Suprapubic skin (tissue), 4 donors: ENCODE data around the gene EBF4. TPM values are rescaled to one million over a fixed set of nuclear protein-coding genes. Genes with fewer than 3 reads are reported as not detected.

Experiments
- DNase-seq, 2 donors: peaks; one replicate each; pipeline ENCODE4 v3.0.0-alpha.2; 2019; ENCODE audit warnings: low spot score in 2 of 2
- H3K27ac ChIP-seq: fragments of 200-600 bp; sonication (generic); one replicate; pipeline ENCODE4 v1.5.1; 2019
- H3K27me3 ChIP-seq: fragments of 200-600 bp; sonication (generic); one replicate; pipeline ENCODE4 v1.5.1; 2019
- H3K36me3 ChIP-seq: fragments of 200-600 bp; sonication (generic); one replicate; pipeline ENCODE4 v1.5.1; 2019
- H3K4me1 ChIP-seq: fragments of 200-600 bp; sonication (generic); one replicate; pipeline ENCODE4 v1.5.1; 2019
- H3K4me3 ChIP-seq: fragments of 200-600 bp; sonication (generic); one replicate; pipeline ENCODE4 v1.5.1; 2019; ENCODE audit warnings: mild to moderate bottlenecking
- H3K9me3 ChIP-seq: fragments of 200-600 bp; sonication (generic); one replicate; pipeline ENCODE4 v1.5.1; 2019
- EP300 ChIP-seq: sonication (generic); formaldehyde crosslinking; IDR thresholded peaks from one replicate; pipeline ENCODE4 v1.6.1; 2017; ENCODE audit warnings: antibody characterized with exemption
- POLR2A ChIP-seq, 2 donors: fragments of 450-650 bp; IDR thresholded peaks; one replicate each; pipeline ENCODE4 v1.6.1; 2017; ENCODE audit warnings: antibody characterized with exemption in 2 of 2, mild to moderate bottlenecking in 2 of 2, moderate library complexity in 2 of 2
- POLR2AphosphoS5 ChIP-seq, 3 donors: sonication (generic); formaldehyde crosslinking; IDR thresholded peaks; one replicate each; pipeline ENCODE4 v1.6.1; 2017; ENCODE audit warnings: antibody characterized with exemption in 3 of 3
- WGBS: methylation state at CpG from one replicate; pipeline ENCODE4 v1.1.5; 2018; 5-methylcytosine and 5-hydroxymethylcytosine counted together
- total RNA-seq, 4 donors: library from RNA; depleted of rRNA; stranded (reverse); fragments of >200 nt; gene quantifications; one replicate each; pipeline ENCODE4 v1.1.0, GENCODE V29; 2016
- TF ChIP-seq, protein P1 (sequence below), 2 donors: fragments of 200-600 bp in 1 of 2; fragments of 450-650 bp in 1 of 2; sonication (generic) in 1 of 2; IDR thresholded peaks; one replicate each; pipeline ENCODE4 v1.5.1; 2016 to 2019; ENCODE audit warnings: antibody characterized with exemption in 2 of 2, mild to moderate bottlenecking in 1 of 2, moderate library complexity in 1 of 2

The EBF4 gene
- total RNA-seq, 4 donors from 2014 or later, result 5.9 to 12.6 (median 6.3) TPM

DNA sequence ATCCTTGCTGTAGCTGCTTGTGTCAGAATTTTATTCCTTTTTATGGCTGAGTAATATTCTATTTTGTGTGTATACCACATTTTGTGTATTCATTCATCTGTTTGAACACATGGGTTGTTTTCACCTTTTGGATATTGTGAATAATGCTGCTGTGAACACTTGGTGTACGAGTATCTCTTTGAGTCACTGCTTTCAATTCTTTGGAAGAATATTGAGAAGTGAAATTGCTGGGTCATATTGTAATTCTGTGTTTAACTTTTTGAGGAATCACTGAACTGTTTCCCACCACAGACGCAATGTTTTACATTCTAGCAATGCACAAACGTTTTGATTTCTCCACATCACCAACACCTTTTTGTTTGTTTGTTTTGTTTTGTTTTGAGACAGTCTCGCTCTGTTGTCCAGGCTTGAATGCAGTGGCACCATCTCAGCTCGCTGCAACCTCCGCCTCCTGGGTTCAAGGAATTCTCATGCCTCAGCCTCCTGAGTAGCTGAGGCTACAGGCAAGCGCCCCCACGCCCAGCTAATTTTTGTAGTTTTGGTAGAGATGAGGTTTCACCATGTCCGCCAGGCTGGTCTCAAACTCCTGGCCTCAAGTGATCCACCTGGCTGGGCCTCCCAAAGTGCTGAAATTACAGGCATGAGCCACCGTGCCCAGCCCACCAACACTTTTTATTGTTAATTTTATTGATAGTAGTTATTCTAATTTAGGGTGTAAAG is 86.2 kb downstream of the EBF4 start:
- Histone ChIP-seq H3K27ac (no peak overlapping the region), H3K9me3 (no peaks in the 10 kb centered on the region), H3K27me3 (peaks cover 22% of the 10 kb centered on the region), H3K4me3 (no peak overlapping the region), H3K4me1 (no peaks in the 10 kb centered on the region), H3K36me3 (no peaks in the 10 kb centered on the region)
- no peak for DNase-seq
- WGBS, result 84% methylated on average over 10 of the region's 10 CpGs
- no peak for TF ChIP-seq EP300
- no peak for TF ChIP-seq POLR2A (IDR thresholded peaks at IDR 0.05)
- TF ChIP-seq POLR2AphosphoS5 (IDR thresholded peaks at IDR 0.05), result no peak
- TF ChIP-seq, protein P1, sequence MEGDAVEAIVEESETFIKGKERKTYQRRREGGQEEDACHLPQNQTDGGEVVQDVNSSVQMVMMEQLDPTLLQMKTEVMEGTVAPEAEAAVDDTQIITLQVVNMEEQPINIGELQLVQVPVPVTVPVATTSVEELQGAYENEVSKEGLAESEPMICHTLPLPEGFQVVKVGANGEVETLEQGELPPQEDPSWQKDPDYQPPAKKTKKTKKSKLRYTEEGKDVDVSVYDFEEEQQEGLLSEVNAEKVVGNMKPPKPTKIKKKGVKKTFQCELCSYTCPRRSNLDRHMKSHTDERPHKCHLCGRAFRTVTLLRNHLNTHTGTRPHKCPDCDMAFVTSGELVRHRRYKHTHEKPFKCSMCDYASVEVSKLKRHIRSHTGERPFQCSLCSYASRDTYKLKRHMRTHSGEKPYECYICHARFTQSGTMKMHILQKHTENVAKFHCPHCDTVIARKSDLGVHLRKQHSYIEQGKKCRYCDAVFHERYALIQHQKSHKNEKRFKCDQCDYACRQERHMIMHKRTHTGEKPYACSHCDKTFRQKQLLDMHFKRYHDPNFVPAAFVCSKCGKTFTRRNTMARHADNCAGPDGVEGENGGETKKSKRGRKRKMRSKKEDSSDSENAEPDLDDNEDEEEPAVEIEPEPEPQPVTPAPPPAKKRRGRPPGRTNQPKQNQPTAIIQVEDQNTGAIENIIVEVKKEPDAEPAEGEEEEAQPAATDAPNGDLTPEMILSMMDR (IDR thresholded peaks at IDR 0.05), result no peak

GRCh38 chr20:2780948-2781347 is 88.4 kb downstream of the EBF4 start:
- DNase-seq, result no peak
- no peak overlapping the region for H3K27ac ChIP-seq
- 38% methylated on average over 3 of the region's 3 CpGs for WGBS

DNA sequence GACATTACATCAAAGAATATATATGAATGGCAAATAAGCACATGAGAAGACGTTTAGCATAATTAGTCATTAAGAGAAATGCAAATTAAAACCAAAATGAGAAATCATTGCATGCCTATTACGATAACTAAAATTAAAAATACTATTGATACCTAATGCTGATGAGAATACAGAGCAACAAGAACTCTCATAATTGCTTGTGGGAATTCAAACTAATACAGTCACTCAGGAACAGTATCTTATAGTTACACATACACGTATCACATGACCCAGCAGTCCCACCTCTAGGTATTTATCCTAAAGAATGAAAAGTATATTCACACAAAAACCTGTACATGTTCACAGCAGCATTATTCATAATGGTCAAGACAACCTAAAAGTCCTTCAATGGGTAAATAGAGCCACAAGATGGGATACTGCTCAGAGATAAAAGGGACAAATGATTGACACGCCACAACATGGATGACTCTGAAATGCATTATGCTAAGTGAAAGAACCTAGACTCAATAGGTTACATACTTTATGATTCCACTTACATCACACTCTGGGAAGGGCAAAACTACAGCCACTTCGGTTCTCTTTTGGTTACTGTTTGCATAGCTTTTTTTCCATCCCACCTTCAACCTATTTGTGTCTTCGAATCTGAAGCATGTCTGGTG is 91.5 kb downstream of the EBF4 start:
- no peaks in the 10 kb centered on the region for H3K4me1 ChIP-seq
- 84% methylated on average over 6 of the region's 6 CpGs for WGBS
- no peaks in the 10 kb centered on the region for H3K36me3 ChIP-seq
- H3K4me3 ChIP-seq, result no peak overlapping the region
- H3K27me3 ChIP-seq, result peaks cover 15% of the 10 kb centered on the region
- H3K9me3 ChIP-seq, result no peaks in the 10 kb centered on the region
- H3K27ac ChIP-seq, result no peak overlapping the region
- DNase-seq, result no peak
- TF ChIP-seq, protein P1 (IDR thresholded peaks at IDR 0.05), result no peak
- TF ChIP-seq POLR2AphosphoS5 (IDR thresholded peaks at IDR 0.05), result no peak
- no peak for TF ChIP-seq POLR2A (IDR thresholded peaks at IDR 0.05)
- TF ChIP-seq EP300, result no peak

More at GRCh38 chr20:2780948-2781347, 88.4 kb downstream of the EBF4 start:
- Histone ChIP-seq H3K27me3 (peaks cover 22% of the 10 kb centered on the region), H3K4me1 (no peaks in the 10 kb centered on the region), H3K9me3 (no peaks in the 10 kb centered on the region), H3K4me3 (no peak overlapping the region), H3K36me3 (no peaks in the 10 kb centered on the region)
- TF ChIP-seq POLR2A (IDR thresholded peaks at IDR 0.05), result no peak
- TF ChIP-seq, protein P1 (IDR thresholded peaks at IDR 0.05), result no peak
- no peak for TF ChIP-seq EP300
- TF ChIP-seq POLR2AphosphoS5 (IDR thresholded peaks at IDR 0.05), result no peak

DNA sequence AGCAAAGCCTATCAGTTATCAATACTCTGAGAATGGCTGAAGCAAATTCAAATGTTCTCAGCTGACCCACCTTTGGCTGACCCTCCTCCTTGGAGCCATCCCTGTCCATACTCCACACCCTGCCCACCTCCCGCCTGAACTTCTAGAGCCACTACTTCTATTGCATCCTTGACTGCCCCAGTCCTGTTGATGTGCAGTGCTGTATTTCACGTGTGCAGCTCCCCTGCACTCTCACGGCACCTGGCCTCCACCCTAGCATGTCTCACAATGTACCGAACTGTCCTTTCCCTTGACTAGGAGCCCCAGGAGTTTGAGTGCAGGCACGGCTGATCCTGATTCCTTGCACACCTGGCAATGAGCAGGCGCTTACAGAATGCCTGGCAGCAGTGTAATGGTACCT is 100.9 kb downstream of the EBF4 start:
- no peak overlapping the region for H3K27ac ChIP-seq
- no peak overlapping the region for H3K4me3 ChIP-seq
- H3K9me3 ChIP-seq, result no peaks in the 10 kb centered on the region
- no peaks in the 10 kb centered on the region for H3K36me3 ChIP-seq
- DNase-seq, result no peak
- H3K4me1 ChIP-seq, result no peaks in the 10 kb centered on the region
- 85% methylated on average over 6 of the region's 6 CpGs for WGBS
- H3K27me3 ChIP-seq, result peaks cover 28% of the 10 kb centered on the region
- TF ChIP-seq POLR2AphosphoS5 (IDR thresholded peaks at IDR 0.05), result no peak
- no peak for TF ChIP-seq EP300
- TF ChIP-seq, protein P1 (IDR thresholded peaks at IDR 0.05), result no peak
- TF ChIP-seq POLR2A (IDR thresholded peaks at IDR 0.05), result no peak

GRCh38 chr20:2794202-2794748 is 101.7 kb downstream of the EBF4 start:
- Histone ChIP-seq H3K27ac (no peak overlapping the region), H3K27me3 (peaks cover 34% of the 10 kb centered on the region), H3K4me3 (no peak overlapping the region), H3K9me3 (no peaks in the 10 kb centered on the region), H3K36me3 (no peaks in the 10 kb centered on the region), H3K4me1 (peaks cover under 1% of the 10 kb centered on the region)
- DNase-seq, result no peak
- TF ChIP-seq POLR2A (IDR thresholded peaks at IDR 0.05) (no peak), EP300 (no peak), POLR2AphosphoS5 (IDR thresholded peaks at IDR 0.05) (no peak)
- TF ChIP-seq, protein P1 (IDR thresholded peaks at IDR 0.05), result no peak
- 84% methylated on average over 23 of the region's 23 CpGs for WGBS
